Measurements from ENCODE around the gene ZNF157.
"Not testable (repeated sequence)": the region's sequence is repeated elsewhere in the genome, so short reads cannot be mapped to it uniquely, and the experiment has no call there.

ZNF157 gene

DNA sequence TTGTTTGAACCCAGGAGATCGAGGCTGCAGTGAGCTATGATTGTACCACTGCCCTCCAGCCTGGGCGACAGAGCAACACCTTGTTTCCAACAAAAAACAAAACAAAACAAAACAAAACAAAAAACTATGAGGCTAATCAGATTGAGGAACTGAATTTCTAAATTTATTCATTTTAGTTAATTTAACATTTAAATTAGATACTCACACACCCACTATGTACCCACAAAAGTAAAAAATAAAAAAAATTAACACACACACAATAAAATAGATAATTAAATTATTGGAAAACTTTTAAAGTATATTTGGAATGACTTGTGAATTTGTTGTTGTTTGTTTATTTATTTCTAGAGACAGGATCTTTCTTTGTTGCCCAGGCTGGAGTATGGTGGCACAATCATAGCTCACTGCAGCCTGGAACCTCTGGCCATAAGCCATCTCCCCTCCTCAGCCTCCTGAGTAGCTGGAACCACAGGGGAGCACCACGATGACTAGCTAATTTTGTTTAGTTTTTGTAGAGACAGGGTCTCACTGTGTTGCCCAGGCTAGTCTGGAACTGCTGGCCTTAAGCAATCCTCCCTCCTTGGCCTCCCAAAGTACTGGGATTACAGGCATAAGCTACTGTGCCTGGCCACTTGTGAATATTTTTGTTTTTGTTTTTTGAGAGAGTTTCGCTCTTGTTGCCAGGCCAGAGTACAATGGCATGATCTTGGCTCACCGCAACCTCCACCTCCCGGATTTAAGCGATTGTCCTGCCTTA, 9.8 kb upstream of the ZNF157 start:
- H3K4me3 ChIP-seq (ENCODE audit: low read depth, low read length), result no peak overlapping the region
- no peak for DNase-seq (ENCODE audit: low read depth)
- TF ChIP-seq, protein P1, sequence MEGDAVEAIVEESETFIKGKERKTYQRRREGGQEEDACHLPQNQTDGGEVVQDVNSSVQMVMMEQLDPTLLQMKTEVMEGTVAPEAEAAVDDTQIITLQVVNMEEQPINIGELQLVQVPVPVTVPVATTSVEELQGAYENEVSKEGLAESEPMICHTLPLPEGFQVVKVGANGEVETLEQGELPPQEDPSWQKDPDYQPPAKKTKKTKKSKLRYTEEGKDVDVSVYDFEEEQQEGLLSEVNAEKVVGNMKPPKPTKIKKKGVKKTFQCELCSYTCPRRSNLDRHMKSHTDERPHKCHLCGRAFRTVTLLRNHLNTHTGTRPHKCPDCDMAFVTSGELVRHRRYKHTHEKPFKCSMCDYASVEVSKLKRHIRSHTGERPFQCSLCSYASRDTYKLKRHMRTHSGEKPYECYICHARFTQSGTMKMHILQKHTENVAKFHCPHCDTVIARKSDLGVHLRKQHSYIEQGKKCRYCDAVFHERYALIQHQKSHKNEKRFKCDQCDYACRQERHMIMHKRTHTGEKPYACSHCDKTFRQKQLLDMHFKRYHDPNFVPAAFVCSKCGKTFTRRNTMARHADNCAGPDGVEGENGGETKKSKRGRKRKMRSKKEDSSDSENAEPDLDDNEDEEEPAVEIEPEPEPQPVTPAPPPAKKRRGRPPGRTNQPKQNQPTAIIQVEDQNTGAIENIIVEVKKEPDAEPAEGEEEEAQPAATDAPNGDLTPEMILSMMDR (IDR thresholded peaks at IDR 0.05; ENCODE audit: insufficient read depth, low read depth, low read length, missing control alignments), result no peak

DNA sequence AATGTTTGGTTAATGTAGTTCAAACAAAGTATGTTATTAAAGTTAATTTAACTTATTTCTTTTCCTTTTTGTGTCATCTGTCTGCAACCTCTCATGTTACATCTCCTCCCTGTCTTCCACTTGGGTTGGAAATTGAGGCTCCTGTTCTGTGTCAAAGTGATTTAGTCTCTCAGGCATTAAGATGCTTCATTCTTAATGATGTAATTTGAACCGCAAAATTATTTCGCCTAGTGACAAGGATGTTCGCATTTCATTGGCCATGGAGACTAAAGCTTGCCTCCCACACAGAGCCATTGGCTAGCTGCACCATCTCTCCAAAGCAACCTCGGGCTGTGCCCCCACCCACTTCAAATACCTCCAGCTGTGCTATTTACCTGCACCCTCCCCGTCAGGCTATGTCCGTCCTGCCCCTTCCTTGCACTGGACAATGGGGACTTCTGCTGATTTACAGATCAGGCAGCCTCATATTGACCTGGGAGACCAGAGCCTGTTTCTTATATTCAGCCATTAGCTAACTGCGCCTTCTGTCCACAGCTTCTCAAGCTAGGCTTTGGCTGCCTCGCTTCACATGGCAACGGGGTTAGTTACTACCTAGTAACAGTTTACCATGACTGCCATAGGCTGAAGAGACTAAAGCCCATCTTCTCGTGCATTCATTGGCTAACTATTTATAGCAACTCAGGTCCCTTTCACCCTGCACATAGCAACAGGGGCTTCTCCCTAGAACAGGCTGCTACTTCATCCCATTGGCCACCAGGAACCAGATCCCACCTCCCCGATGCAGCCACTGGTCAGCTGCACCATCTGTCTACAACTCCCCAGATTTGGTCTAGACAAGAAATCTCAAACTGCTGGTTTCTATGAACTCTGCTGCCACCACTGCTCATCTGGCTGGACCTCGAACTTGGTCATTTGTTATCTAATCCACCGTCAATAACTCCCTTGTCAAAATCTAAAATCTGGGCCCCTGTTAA, 8.6 kb upstream of the ZNF157 start:
- DNase-seq (ENCODE audit: low read depth), result peak; percentile 97
- H3K4me3 ChIP-seq (ENCODE audit: low read depth, low read length), result peak overlapping the region; percentile 40
- TF ChIP-seq, protein P1 (IDR thresholded peaks at IDR 0.05; ENCODE audit: insufficient read depth, low read depth, low read length, missing control alignments), result peak; percentile 16

DNA sequence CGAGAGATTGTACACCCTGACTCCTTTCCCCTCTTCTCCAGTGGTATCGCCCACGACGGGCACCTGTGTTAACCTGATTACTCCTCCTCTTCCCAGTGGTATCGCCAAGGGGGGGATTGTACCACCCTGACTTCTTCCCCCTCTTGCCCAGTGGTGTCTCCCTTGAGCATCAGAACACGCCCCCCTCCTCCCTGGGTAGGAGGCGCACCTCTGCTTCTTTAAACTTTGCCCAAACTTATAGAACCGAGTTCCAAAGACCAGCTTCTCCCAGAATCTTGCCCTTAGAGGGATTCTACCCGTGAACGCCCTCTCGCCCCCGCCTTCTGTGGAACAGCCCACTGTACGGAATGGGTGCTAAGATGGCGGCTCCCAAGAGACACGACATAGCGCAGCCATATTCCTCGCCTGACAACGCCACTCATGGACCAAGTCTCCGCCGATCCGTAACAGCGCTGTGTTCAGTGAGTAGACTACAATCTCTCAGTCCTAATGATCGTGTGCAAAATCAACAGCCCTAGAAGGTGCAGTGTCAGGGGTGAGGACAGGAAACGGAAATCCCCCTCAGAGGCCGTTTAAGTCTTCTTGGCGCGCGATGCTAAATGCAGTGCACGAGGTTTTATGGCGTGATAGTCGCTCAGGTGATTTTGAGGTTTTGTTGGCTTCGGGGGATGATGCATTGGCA, 4.2 kb upstream of the ZNF157 start:
- peak; percentile 90 for DNase-seq (ENCODE audit: low read depth)
- TF ChIP-seq, protein P1 (IDR thresholded peaks at IDR 0.05; ENCODE audit: insufficient read depth, low read depth, low read length, missing control alignments), result no peak
- H3K4me3 ChIP-seq (ENCODE audit: low read depth, low read length), result peak overlapping the region; percentile 50

DNA sequence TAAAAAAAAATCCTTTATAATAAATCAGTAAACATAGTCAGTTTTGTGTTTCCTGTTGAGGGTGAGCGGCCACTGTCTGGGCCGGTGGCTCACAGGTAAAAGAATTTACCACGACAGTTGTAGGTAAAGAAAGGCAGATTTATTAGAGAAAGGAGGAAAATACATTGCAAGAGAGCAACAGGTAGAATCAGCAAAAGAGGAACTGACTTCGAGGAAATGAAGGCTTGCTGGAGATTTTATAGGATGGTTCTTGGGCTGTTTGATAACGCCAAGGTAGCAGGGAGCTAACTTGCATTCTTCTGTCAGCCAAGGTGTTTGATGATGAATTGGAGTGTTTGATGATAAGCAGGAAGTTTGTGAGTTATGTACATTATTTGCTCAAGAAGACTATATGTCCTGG, 2.8 kb downstream of the ZNF157 start:
- no peak for DNase-seq (ENCODE audit: low read depth)
- no peak overlapping the region for H3K4me3 ChIP-seq (ENCODE audit: low read depth, low read length)
- TF ChIP-seq, protein P1 (IDR thresholded peaks at IDR 0.05; ENCODE audit: insufficient read depth, low read depth, low read length, missing control alignments), result no peak

DNA sequence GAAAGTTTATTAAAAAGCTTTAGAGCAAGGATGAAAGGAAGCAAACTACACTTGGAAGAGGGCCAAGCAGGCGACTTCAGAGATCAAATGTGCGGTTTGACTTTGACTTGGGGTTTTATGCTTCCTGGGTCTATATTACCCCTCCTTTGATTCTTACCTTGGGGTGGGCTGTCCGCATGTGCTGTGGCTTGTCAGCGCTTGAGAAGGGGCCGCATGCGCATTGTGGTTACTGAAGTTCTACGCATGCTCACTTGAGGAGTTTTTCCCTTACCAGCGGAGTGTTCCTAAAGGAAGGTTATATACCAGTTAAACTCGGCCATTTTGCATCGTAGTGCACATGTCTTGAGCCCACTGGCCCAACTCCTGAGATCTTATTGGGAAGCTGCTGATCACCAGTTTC, 9.9 kb downstream of the ZNF157 start:
- H3K4me3 ChIP-seq (ENCODE audit: low read depth, low read length), result no peak overlapping the region
- TF ChIP-seq, protein P1 (IDR thresholded peaks at IDR 0.05; ENCODE audit: insufficient read depth, low read depth, low read length, missing control alignments), result no peak
- DNase-seq (ENCODE audit: low read depth), result peak; percentile 35

DNA sequence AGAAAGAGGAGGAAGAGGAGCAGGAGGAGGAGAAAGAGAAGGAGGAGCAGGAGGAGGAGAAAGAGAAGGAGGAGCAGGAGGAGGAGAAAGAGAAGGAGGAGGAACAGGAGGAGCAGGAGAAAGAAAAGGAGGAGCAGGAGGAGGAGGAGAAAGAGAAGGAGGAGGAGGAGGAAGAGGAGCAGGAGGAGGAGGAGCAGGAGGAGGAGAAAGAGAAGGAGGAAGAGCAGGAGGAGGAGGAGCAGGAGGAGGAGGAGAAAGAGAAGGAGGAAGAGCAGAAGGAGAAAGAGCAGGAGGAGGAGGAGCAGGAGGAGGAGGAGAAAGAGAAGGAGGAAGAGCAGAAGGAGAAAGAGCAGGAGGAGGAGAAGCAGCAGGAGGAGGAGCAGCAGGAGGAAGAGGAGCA, 10.5 kb downstream of the ZNF157 start:
- DNase-seq (ENCODE audit: low read depth); H3K4me3 ChIP-seq (ENCODE audit: low read depth, low read length): not testable (repeated sequence)

DNA sequence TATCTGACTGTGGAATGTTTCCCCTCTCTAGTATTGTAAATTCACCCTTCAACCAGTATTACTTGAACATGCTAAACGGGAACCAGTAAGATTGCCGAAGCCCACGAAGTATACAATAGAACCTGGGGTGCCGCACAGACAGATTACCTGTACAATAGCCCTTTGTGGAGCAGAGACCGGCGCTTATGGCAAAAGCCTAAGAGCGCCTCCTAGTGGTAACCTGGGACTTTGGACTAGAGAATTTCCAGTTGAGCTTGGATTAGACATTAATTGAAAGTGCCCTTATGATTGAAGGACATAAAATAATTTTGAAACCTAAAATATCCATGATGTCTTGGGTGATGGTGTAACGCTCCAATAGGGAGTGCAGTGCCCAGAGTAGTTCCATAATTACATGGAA, 14.1 kb downstream of the ZNF157 start:
- no peak overlapping the region for H3K4me3 ChIP-seq (ENCODE audit: low read depth, low read length)
- TF ChIP-seq, protein P1 (IDR thresholded peaks at IDR 0.05; ENCODE audit: insufficient read depth, low read depth, low read length, missing control alignments), result peak; percentile 64
- DNase-seq (ENCODE audit: low read depth), result peak; percentile 77
